GM12891 (cell line): ENCODE results near the gene PARD3.

Experiments used
- DNase-seq: peaks from one replicate; pipeline ENCODE4 v3.0.0; 2011; ENCODE audit warnings: low spot score; ENCODE audit not compliant: insufficient read length
- FAIRE-seq: peaks from 2 replicates; lab custom pipeline; 2011; peaks lifted over from hg19 to GRCh38; lab: Jason Lieb, UNC
- PAX5 ChIP-seq: IDR thresholded peaks from 2 replicates; pipeline ENCODE4 v1.6.1; 2011; ENCODE audit warnings: low read length, moderate library complexity, mild to moderate bottlenecking; ENCODE audit not compliant: insufficient read depth, severe bottlenecking
- POLR2A ChIP-seq: IDR thresholded peaks from 2 replicates; pipeline ENCODE4 v1.6.1; 2011; ENCODE audit warnings: low read depth, low read length, control low read depth
- POLR2AphosphoS5 ChIP-seq: IDR thresholded peaks from 2 replicates; pipeline ENCODE4 v1.6.1; 2011; ENCODE audit warnings: low read depth, low read length, control low read depth
- POU2F2 ChIP-seq: IDR thresholded peaks from 2 replicates; pipeline ENCODE4 v1.6.1; 2011; ENCODE audit warnings: low read depth, mild to moderate bottlenecking, control low read depth, low read length, moderate library complexity
- SPI1 ChIP-seq: IDR thresholded peaks from 2 replicates; pipeline ENCODE4 v1.6.1; 2011; ENCODE audit warnings: low read depth, low read length, control low read depth
- TAF1 ChIP-seq: IDR thresholded peaks from 2 replicates; pipeline ENCODE4 v1.6.1; 2011; ENCODE audit warnings: low read depth, low read length, control low read depth

PARD3 gene

DNA sequence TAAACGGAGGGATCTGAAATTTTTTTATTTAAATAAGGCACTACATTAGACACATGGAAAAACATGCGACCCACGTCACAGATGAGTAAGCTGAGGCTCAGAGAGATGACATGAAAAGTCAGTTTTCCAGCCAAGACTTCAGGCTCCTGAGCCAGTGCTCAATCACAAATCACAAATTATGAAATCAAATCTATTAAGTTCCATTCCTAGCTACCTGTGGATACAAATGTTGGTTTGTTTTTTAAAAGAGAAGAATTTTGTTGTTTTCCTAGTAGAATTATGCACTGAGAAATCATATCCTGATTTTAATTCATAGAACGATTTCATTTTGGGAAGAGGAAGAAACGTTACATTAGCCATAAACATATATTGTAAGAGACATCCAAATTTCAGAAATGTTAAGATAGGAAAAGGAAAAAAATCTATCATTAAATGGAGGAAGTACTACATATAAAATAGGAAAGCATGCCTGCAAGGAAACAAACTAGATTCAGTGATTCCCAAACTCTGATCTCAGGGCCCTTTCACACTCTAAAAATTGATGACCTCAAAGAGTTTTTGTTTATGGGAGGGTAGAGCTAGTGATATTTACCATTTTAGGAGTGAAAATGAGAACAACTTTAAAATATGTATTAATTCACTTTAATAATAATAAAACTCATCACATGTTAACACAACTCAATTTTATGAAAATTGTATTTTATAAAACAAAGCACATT, 340.4 kb downstream of the PARD3 start:
- FAIRE-seq = no peak

DNA sequence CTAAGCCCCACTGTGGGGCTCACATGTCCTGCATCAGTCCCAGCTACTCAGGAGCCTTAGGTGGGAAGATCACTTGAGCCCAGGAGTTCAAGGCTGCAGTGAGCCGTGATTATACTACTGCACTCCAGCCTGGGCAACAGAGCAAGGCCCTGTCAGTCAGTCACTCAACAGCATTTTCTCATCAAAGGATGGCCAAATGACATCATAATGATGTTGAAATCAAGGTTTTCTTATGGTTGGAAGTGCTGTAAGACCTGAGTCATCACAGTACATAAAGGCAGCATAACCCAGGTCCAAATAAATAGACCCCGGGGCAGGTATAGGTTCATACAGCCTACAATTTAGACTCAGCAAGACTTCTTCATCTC, 341.1 kb downstream of the PARD3 start:
- DNase-seq (no peak), FAIRE-seq (no peak)
- TF ChIP-seq POU2F2 = no peak

More for the DNA sequence above, 340.4 kb downstream of the PARD3 start:
- DNase-seq = no peak
- no peak for TF ChIP-seq POU2F2
- TF ChIP-seq SPI1 = no peak
- TF ChIP-seq TAF1 = no peak
- TF ChIP-seq POLR2A = no peak

DNA sequence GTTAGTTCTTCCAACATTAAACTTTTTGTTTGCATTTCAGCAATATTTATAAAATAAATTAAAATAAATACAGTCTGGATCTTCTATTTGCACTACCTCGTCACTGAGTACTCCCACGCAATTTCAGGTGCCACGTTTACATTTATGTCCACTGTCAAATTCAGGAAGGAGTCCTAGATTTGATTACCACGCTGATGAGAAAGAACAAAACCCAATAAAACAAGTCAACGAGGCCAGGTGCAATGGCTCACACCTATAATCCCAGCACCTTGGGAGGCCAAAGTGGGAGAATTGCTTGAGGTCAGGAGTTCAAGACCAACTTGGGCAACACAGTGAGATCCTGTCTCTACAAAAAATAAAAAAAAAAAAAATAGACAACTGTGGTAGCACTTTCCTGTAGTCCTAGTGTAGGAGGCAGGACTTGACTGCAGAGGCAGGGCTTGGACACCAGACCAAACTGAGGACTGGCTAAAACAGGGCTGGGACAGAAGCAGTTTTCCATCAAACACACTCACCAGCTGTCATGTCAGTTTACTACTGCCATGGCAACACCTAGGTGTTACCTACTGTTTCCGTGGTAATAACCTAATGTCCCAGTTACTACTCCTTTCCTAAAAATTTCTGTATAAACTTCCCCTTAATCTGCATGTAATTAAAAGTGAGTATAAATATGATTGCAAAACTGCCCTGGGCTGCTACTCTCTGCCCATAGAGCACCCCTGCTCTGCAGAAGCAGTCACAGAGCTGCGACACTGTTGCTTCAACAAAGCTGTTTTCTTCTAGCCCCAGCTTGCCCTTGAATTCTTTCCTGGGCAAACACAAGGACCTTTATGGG, 341.7 kb downstream of the PARD3 start:
- no peak for DNase-seq
- FAIRE-seq = peak; percentile 16
- TF ChIP-seq TAF1 (no peak), POU2F2 (no peak), PAX5 (no peak), POLR2A (no peak), SPI1 (no peak), POLR2AphosphoS5 (no peak)

DNA sequence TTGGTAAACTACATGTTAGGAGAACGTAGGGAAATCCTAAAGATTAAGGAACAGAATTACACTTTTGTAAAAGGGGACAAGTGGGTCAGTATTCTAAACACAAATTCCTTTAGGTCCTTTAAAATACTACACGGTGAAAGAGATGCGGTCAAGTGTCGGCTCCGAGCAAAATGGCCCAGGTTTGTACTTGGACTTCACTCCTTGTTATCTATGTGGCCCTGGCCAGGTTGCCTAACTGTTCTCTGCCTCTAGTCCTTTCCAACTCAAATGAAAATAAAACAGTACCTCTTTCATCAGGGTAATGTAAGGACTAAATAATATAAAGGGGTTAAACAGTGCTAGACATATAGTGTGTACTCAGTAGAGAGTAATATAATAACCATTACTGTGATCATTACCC, 344.8 kb downstream of the PARD3 start:
- no peak for FAIRE-seq
- TF ChIP-seq POLR2A = no peak
- TF ChIP-seq TAF1 = no peak
- TF ChIP-seq POLR2AphosphoS5 = no peak
- TF ChIP-seq SPI1 = no peak
- TF ChIP-seq PAX5 = no peak
- no peak for TF ChIP-seq POU2F2
- no peak for DNase-seq

DNA sequence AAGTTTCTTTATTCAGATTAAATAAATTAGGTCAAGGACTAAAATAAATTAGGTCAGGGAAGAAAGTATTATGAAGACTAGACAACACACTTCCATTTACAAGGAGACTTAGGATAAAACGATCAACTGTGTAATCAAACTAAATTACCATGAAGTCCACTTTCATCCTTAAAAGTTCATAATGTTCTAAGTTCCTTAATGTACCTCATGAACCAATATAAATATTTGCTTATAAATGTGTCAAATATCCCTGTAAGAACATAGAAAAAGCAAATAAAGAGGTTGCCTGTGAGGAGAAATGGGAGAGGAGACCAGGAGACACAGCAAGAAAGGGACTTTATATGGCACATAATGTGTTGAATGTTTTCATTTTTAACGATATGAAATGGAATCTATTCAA, 345.6 kb downstream of the PARD3 start:
- DNase-seq (no peak), FAIRE-seq (no peak)

DNA sequence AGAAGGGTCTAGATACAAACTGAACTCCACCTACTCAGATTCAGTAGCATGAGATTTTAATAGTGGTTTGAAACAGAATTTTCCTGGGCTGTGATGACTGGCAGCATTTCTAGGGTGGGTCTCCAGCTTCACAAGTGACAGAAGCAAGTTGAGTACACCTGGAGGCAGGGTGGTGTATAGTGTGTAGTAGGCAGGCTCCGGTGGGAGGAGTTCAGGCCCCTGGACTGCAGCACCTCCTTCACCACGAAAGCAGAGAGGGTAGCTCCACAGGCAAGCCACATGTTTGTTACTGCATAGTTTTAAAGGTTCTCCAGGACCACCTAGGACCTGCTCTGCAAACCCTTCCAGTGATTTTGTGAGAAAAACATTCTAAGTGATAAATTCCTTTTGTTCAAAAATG, 347.2 kb downstream of the PARD3 start:
- no peak for FAIRE-seq

More for the DNA sequence above, 345.6 kb downstream of the PARD3 start:
- no peak for TF ChIP-seq POLR2AphosphoS5
- no peak for TF ChIP-seq POU2F2
- TF ChIP-seq SPI1 = no peak
- TF ChIP-seq PAX5 = no peak
- TF ChIP-seq TAF1 = no peak
- no peak for TF ChIP-seq POLR2A

DNA sequence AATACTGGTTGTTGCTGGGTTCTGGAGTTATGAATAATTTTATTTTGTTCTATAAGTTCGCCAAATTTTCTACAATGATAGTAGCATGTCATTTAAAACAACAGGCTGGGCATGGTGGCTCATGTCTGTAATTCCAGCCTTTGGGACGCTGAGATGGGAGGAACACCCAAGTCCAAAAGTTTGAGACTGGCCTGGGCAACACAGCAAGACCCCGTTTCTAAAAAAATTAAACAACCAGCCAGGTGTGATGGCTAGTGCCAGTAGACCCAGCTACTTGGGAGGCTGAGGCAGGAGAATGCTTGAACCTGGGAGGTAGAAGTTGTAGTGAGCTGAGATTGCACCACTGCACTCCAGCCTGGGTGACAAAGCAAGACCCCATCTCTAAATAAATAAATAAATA, 347.7 kb downstream of the PARD3 start:
- no peak for DNase-seq
- TF ChIP-seq POLR2AphosphoS5 = no peak
- TF ChIP-seq SPI1 = no peak
- no peak for TF ChIP-seq POLR2A
- no peak for TF ChIP-seq TAF1
- TF ChIP-seq POU2F2 = no peak
- no peak for TF ChIP-seq PAX5
- no peak for FAIRE-seq

More for the DNA sequence above, 347.2 kb downstream of the PARD3 start:
- TF ChIP-seq SPI1 (no peak), PAX5 (no peak), POU2F2 (no peak), POLR2A (no peak), POLR2AphosphoS5 (no peak), TAF1 (no peak)
- no peak for DNase-seq

DNA sequence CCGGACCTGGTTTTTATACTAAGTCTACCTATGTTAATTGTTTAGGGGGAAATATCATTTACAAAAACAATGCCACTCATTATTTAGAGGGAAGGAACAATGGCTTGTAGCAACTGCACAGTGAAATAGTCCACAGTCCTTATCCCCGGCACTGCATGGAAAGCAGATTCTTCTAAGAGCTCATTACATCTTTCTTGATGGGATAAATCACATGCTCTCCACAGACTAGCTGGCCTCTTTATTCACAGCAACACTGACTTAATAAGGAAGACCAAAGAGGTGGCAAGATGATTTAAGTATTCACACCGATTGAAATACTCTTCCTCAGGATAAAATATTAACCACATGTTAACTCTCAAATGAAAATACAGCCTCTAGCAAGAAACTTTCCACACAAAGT, 349.4 kb downstream of the PARD3 start:
- FAIRE-seq (no peak), DNase-seq (no peak)

DNA sequence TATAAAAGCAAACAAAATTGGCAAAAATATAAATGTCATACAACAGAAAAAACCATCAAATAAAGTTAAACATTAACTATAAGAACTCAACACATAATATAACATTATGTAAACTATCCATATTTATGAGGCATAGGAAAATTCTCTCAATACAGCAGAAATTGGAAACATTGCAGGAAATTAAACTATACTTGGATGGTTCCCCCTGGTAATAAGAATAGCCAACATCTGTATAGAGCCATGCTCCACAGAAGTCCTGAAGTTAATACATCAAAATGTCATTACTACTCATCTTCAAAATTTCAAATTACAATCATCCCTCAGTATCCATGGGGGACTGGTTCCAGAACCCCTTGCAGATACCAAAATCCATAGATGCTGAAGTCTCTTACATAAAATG, 350.5 kb downstream of the PARD3 start:
- FAIRE-seq (no peak), DNase-seq (no peak)
- no peak for TF ChIP-seq TAF1
- no peak for TF ChIP-seq POLR2AphosphoS5
- no peak for TF ChIP-seq POLR2A
- TF ChIP-seq SPI1 = no peak
- no peak for TF ChIP-seq POU2F2
- TF ChIP-seq PAX5 = no peak

More for the DNA sequence above, 349.4 kb downstream of the PARD3 start:
- TF ChIP-seq POU2F2 (no peak), PAX5 (no peak), POLR2AphosphoS5 (no peak), SPI1 (no peak), POLR2A (no peak), TAF1 (no peak)

DNA sequence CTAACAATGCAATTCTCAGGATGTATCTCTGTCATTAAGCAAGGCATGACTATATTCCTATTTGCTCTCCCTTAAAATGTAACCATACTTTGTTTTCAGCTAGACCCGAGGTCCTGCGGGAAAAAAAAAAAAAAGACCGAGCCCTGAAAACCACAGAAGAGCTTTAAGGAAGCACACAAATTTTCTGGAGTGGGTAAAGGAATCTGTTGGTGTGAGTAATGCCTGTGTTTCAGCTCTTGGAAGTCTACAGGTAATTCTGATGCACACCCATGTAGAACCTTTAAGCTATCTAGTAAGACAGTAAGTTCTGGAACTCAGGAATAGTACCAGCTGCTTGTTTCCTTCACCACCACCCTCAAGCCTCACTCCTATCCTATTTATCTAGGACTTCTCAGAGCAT, 351.1 kb downstream of the PARD3 start:
- no peak for FAIRE-seq
- TF ChIP-seq PAX5 (no peak), POLR2A (no peak), POLR2AphosphoS5 (no peak), TAF1 (no peak), SPI1 (no peak), POU2F2 (no peak)
- DNase-seq = no peak
